Mammary epithelial cell (primary cell): ENCODE measurements around the gene NUP58.

Source experiments
- EZH2 ChIP-seq: IDR thresholded peaks from 2 replicates; pipeline ENCODE4 v1.6.1; 2012; ENCODE audit warnings: low read length, inconsistent platforms, borderline replicate concordance
- TF ChIP-seq, protein P1 (sequence below), 2 donors: IDR thresholded peaks in 1 of 2; conservative IDR thresholded peaks in 1 of 2; 2 replicates each; pipeline ENCODE4 v1.5.1; 2011 to 2012; ENCODE audit warnings: inconsistent platforms in 2 of 2, low read length in 2 of 2, mild to moderate bottlenecking in 2 of 2, control low read depth in 1 of 2, low read depth in 1 of 2; ENCODE audit not compliant: insufficient read depth in 1 of 2; ENCODE audit errors: extremely low read depth in 1 of 2

DNA sequence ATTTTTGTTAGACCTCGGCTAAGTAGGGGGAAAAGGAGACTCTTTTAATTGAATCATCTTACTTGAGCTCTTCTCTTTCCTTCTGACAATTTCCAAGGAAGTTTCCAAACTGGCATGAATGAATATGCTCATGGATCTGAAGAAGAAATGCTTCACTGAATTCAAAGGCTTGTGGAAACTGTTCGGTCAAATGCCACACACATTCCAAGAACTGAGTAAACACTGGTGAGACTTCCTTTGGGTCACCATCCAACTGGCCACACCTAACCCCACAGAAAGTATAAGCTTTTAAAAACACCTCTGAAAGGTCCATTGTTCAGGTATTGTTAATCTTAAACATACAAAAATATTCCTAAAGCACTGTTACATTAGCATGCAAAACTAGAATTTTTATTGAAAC lies 47.7 kb upstream of the NUP58 start:
- TF ChIP-seq, protein P1, sequence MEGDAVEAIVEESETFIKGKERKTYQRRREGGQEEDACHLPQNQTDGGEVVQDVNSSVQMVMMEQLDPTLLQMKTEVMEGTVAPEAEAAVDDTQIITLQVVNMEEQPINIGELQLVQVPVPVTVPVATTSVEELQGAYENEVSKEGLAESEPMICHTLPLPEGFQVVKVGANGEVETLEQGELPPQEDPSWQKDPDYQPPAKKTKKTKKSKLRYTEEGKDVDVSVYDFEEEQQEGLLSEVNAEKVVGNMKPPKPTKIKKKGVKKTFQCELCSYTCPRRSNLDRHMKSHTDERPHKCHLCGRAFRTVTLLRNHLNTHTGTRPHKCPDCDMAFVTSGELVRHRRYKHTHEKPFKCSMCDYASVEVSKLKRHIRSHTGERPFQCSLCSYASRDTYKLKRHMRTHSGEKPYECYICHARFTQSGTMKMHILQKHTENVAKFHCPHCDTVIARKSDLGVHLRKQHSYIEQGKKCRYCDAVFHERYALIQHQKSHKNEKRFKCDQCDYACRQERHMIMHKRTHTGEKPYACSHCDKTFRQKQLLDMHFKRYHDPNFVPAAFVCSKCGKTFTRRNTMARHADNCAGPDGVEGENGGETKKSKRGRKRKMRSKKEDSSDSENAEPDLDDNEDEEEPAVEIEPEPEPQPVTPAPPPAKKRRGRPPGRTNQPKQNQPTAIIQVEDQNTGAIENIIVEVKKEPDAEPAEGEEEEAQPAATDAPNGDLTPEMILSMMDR (conservative IDR thresholded peaks at IDR 0.05 in 1 of 2, IDR thresholded peaks at IDR 0.05 in 1 of 2; ENCODE audit: extremely low read depth in 1 of 2, insufficient read depth in 1 of 2, low read depth in 1 of 2, low read length in 2 of 2) = no peak
- TF ChIP-seq EZH2 = no peak
